Stimulated activated CD4-positive, alpha-beta T cell treated with anti-CD3 and anti-CD28 coated beads, TNF-alpha, amount 100 ng/mL, for 48 hours (primary cell): Measurements from ENCODE around the gene MC4R.

ENCODE experiments used
- DNase-seq, 3 donors: peaks; one replicate each; pipeline ENCODE4 v3.0.0-alpha.2; 2020; ENCODE audit warnings: low read depth in 3 of 3

MC4R gene

DNA sequence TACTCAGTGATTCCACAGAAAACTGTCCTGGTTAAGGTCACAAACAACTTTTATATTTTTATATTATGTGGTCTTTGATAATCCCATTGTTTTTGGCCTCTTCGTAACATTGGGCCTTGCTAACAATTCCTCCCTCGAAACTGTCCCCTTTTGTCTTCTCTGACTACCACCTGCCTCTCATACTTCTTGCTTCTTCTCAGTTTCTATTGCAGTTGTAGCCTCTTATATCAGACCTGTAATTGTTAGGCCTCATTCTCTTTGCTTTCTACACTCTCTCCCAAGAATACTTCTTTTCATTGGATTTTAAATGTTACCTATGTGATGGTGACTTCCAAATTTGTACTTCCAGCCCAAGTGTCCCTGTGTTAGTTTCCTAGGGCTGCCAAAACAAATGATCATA, 44.7 kb downstream of the MC4R start:
- DNase-seq = no peak

DNA sequence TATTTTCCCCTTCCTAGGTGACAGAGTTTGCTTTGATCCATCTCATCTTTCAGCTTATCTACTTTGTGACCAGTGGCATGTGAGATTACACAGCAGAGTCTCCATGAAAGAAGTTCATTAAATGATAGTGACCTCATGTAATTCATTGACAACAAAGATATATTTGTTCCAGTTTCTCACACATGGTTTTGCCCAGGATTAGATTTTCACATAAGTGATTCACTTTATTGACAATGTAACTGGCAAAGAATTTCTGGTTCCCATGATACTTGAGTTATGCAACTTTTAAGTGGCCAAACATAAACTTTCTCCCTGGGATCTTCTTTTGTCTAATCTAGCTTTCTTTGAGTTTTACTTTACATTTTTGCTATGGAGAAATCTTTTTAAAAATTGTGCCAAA, 50.0 kb downstream of the MC4R start:
- no peak for DNase-seq
